DOHH2 (cell line): ENCODE results near the gene ALDH4A1.

Experiments used
- CTCF ChIP-seq: fragments of 200-600 bp; sonication (generic); IDR thresholded peaks from one replicate; pipeline ENCODE4 v1.5.1; 2014; ENCODE audit warnings: antibody characterized with exemption, mild to moderate bottlenecking, low read depth, low read length; ENCODE audit not compliant: poor library complexity, severe bottlenecking
- EZH2phosphoT487 ChIP-seq: fragments of 200-600 bp; sonication (generic); IDR thresholded peaks from 2 replicates; pipeline ENCODE4 v1.6.1; 2017; ENCODE audit warnings: borderline replicate concordance, mild to moderate bottlenecking, antibody characterized with exemption, low read length, moderate library complexity, mixed read lengths

GRCh38 chr1:18944810-18945209 is 42.5 kb upstream of the ALDH4A1 start:
- TF ChIP-seq CTCF, result no peak
- TF ChIP-seq EZH2phosphoT487, result no peak
